ENCODE measurements around the gene TTC39A. TPM values are rescaled to one million over a fixed set of nuclear protein-coding genes. Genes with fewer than 3 reads are reported as not detected.

TTC39A gene
- total RNA-seq, 1 donor from 2014 or later: 0.95 TPM

- Mint-ChIP-seq H3K27me3 (ENCODE audit: unreplicated experiment) (no peaks in the 10 kb centered on the region), H3K4me3 (ENCODE audit: unreplicated experiment) (no peak overlapping the region), H3K36me3 (ENCODE audit: low read depth, unreplicated experiment) (peaks cover 5% of the 10 kb centered on the region), H3K4me1 (ENCODE audit: unreplicated experiment) (peaks cover 4% of the 10 kb centered on the region), H3K9me3 (ENCODE audit: unreplicated experiment) (no peaks in the 10 kb centered on the region), H3K27ac (ENCODE audit: unreplicated experiment) (no peak overlapping the region)
- TF ChIP-seq CTCF (IDR thresholded peaks at IDR 0.05; ENCODE audit: unreplicated experiment): no peak
- no peak for DNase-seq (ENCODE audit: low spot score)
Observed at GRCh38 chr1:51349862-51350261, 19.5 kb upstream of the TTC39A start.

- Mint-ChIP-seq H3K9me3 (ENCODE audit: unreplicated experiment) (no peaks in the 10 kb centered on the region), H3K36me3 (ENCODE audit: low read depth, unreplicated experiment) (peaks cover 11% of the 10 kb centered on the region), H3K4me3 (ENCODE audit: unreplicated experiment) (no peak overlapping the region), H3K27ac (ENCODE audit: unreplicated experiment) (no peak overlapping the region), H3K27me3 (ENCODE audit: unreplicated experiment) (peaks cover 5% of the 10 kb centered on the region), H3K4me1 (ENCODE audit: unreplicated experiment) (peaks cover 4% of the 10 kb centered on the region)
- no peak for DNase-seq (ENCODE audit: low spot score)
- no peak for TF ChIP-seq CTCF (IDR thresholded peaks at IDR 0.05; ENCODE audit: unreplicated experiment)
Observed at GRCh38 chr1:51348147-51348527, 17.8 kb upstream of the TTC39A start.

GRCh38 chr1:51347398-51348146 lies 17.2 kb upstream of the TTC39A start:
- Mint-ChIP-seq H3K4me1 (ENCODE audit: unreplicated experiment) (peaks cover 4% of the 10 kb centered on the region), H3K9me3 (ENCODE audit: unreplicated experiment) (no peaks in the 10 kb centered on the region), H3K36me3 (ENCODE audit: low read depth, unreplicated experiment) (peaks cover 11% of the 10 kb centered on the region), H3K27ac (ENCODE audit: unreplicated experiment) (no peak overlapping the region), H3K4me3 (ENCODE audit: unreplicated experiment) (no peak overlapping the region), H3K27me3 (ENCODE audit: unreplicated experiment) (peaks cover 5% of the 10 kb centered on the region)
- no peak for DNase-seq (ENCODE audit: low spot score)
- TF ChIP-seq CTCF (IDR thresholded peaks at IDR 0.05; ENCODE audit: unreplicated experiment): no peak

GRCh38 chr1:51346086-51346942 lies 16.0 kb upstream of the TTC39A start:
- no peak for TF ChIP-seq CTCF (IDR thresholded peaks at IDR 0.05; ENCODE audit: unreplicated experiment)
- H3K27me3 Mint-ChIP-seq (ENCODE audit: unreplicated experiment): peaks cover 5% of the 10 kb centered on the region
- H3K4me1 Mint-ChIP-seq (ENCODE audit: unreplicated experiment): peaks cover 4% of the 10 kb centered on the region
- peaks cover 7% of the 10 kb centered on the region for H3K36me3 Mint-ChIP-seq (ENCODE audit: low read depth, unreplicated experiment)
- H3K4me3 Mint-ChIP-seq (ENCODE audit: unreplicated experiment): no peak overlapping the region
- no peak for DNase-seq (ENCODE audit: low spot score)
- no peak overlapping the region for H3K27ac Mint-ChIP-seq (ENCODE audit: unreplicated experiment)
- H3K9me3 Mint-ChIP-seq (ENCODE audit: unreplicated experiment): no peaks in the 10 kb centered on the region

- Mint-ChIP-seq H3K27ac (ENCODE audit: unreplicated experiment) (no peak overlapping the region), H3K36me3 (ENCODE audit: low read depth, unreplicated experiment) (peaks cover 7% of the 10 kb centered on the region), H3K4me1 (ENCODE audit: unreplicated experiment) (peaks cover 4% of the 10 kb centered on the region), H3K9me3 (ENCODE audit: unreplicated experiment) (no peaks in the 10 kb centered on the region), H3K27me3 (ENCODE audit: unreplicated experiment) (peaks cover 7% of the 10 kb centered on the region), H3K4me3 (ENCODE audit: unreplicated experiment) (no peak overlapping the region)
- TF ChIP-seq CTCF (IDR thresholded peaks at IDR 0.05; ENCODE audit: unreplicated experiment): no peak
- no peak for DNase-seq (ENCODE audit: low spot score)
Observed at GRCh38 chr1:51345300-51345687, 14.9 kb upstream of the TTC39A start.
